ENCODE results near the gene GNL3L. TPM values are rescaled to one million over a fixed set of nuclear protein-coding genes. Genes with fewer than 3 reads are reported as not detected.
"Not testable (repeated sequence)": the region's sequence is repeated elsewhere in the genome, so short reads cannot be mapped to it uniquely, and the experiment has no call there.

Gene GNL3L
- total RNA-seq, 4 donors from 2014 or later = 23.8 to 41.2 (median 30.2) TPM

DNA sequence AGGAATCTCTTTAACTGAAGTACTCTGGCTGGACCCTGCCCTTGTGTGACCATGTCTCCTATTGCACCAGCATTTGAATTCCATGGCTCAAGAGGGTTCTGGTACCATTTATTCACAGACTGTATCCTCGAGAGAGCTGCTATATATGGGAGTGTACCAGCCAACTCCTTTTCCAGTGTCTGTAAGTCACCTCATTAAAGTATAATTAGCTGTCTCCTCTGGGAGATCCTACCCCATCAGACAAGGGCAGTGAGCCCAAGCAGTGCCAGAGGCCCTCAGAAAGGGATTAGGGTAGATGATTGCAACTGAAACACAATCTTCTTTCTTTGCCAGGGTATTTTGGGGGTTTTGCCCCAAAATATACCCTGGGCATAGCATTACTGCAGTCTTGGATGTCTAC is 31.6 kb downstream of the GNL3L start:
- no peak for TF ChIP-seq CTCF (IDR thresholded peaks at IDR 0.05)
- ATAC-seq (ENCODE audit: low FRiP score) = no peak
- no peak for DNase-seq (ENCODE audit: low spot score)

DNA sequence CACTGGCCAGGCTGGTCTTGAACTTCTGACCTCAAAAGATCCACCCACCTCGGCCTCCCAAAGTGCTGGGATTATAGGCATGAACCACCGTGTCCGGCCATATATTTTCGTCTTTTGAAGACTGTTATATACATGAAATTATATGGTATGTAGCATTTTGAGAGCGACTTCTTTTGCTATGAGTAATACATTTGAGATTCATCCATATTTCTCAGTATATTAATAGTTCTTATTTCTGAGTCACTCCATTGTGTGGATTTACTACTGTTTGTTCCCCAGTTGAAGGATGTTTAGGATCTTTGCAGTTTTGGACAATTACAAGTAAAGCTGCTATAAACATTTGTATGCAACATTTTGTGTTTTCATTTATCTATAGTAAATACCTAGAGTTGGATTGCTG is 34.9 kb downstream of the GNL3L start:
- no peak for DNase-seq (ENCODE audit: low spot score)
- ATAC-seq (ENCODE audit: low FRiP score) = no peak
- TF ChIP-seq CTCF (IDR thresholded peaks at IDR 0.05) = no peak

DNA sequence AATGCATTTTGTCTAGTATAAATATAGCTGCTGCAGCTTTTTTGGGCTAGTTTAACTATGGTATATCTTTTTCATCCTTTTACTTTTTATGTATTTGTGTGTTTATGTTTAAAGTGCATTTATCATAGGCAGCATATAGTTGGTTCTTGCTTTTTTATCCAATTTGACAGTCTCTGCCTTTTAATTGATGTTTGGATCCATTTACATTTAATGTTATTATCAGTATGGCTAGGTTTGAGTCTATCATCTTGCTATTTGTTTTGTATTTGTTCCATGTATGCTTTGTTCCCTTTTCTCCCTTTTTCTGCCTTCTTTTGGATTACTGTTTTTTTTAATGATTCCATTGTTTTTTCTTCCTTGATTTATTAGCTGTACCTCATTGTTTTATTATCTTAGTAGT is 40.3 kb downstream of the GNL3L start:
- no peak for TF ChIP-seq CTCF (IDR thresholded peaks at IDR 0.05)
- DNase-seq (ENCODE audit: low spot score) (no peak), ATAC-seq (ENCODE audit: low FRiP score) (no peak)

GRCh38 chrX:54572641-54573040 is 42.6 kb downstream of the GNL3L start:
- not testable (repeated sequence) for ATAC-seq (ENCODE audit: low FRiP score); DNase-seq (ENCODE audit: low spot score)

GRCh38 chrX:54597728-54598127 is 67.7 kb downstream of the GNL3L start:
- no peak for DNase-seq (ENCODE audit: low spot score)
- no peak for TF ChIP-seq CTCF (IDR thresholded peaks at IDR 0.05)
- no peak for ATAC-seq (ENCODE audit: low FRiP score)

DNA sequence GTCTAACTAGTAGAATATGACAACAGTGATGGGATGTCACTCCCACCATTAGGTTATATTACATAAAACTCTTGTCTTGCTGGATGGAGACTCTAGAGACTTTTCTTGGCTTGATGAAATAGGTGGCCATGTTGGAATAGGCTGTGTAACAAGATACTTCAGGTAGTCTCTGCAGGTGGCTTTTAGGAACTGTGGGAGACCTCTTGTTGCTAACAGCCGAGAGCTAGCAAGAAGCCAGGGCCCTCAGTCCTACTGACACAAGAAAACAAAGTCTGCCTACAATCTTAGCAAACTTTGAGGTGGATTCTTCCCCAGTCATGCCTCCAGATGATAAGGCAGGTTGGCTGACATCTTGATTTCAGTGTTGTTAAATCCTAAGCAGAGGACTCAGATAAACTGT is 72.5 kb downstream of the GNL3L start:
- DNase-seq (ENCODE audit: low spot score) = no peak
- TF ChIP-seq CTCF (IDR thresholded peaks at IDR 0.05) = no peak
- no peak for ATAC-seq (ENCODE audit: low FRiP score)

Other genes starting within 250 kb of the GNL3L start
- gene WNK3, start 172.2 kb upstream of the GNL3L start, total RNA-seq = 1 to 10 TPM; 1.4 to 2.7 (median 1.6) TPM
- 10 to 100 TPM; 14.8 to 29.9 (median 17.4) TPM for gene TSR2, start 89.8 kb upstream of the GNL3L start, total RNA-seq
- 1 to 10 TPM; 2.0 to 3.0 (median 2.2) TPM for gene FGD1, start 34.0 kb upstream of the GNL3L start, total RNA-seq

Measured in omental fat pad (tissue), 4 donors.